Measurements from ENCODE around the gene PAK3. TPM values are rescaled to one million over a fixed set of nuclear protein-coding genes. Genes with fewer than 3 reads are reported as not detected.

PAK3 gene
- total and polyA plus RNA-seq, 2 of the 8 experiments (the other 6 are each of a cell fraction or from before 2014, with no cell fraction given), result 0.80 to 7.2 TPM

GRCh38 chrX:111199505-111199904 is 103.5 kb downstream of the PAK3 start:
- Histone ChIP-seq H3K23me2 (ENCODE audit: low read depth, low read length) (no peaks in the 10 kb centered on the region), H3K56ac (replicated peaks; ENCODE audit: insufficient read length, low read depth, low read length) (no peak overlapping the region), H2BK120ac (replicated peaks; ENCODE audit: low read depth, low read length) (no peak overlapping the region), H2BK15ac (ENCODE audit: low read length) (no peak overlapping the region), H4K91ac (replicated peaks; ENCODE audit: insufficient read length, low read length) (no peak overlapping the region), H3K14ac (ENCODE audit: insufficient read length) (no peak overlapping the region), H4K8ac (ENCODE audit: extremely low read depth, insufficient read depth, low read length) (no peak overlapping the region), H3K4me3 (ENCODE audit: extremely low read depth in 1 of 4, insufficient read depth in 2 of 4, low read depth in 3 of 4, low read length in 4 of 4) (no peak overlapping the region), H2AFZ (ENCODE audit: low read length) (no peak overlapping the region), H3K27ac (ENCODE audit: low read depth, low read length) (no peak overlapping the region), H3K4ac (replicated peaks; ENCODE audit: insufficient read length, low read depth, low read length) (no peak overlapping the region), H3K4me2 (ENCODE audit: insufficient read depth in 1 of 2, low read depth in 2 of 2, low read length in 2 of 2) (no peak overlapping the region), H3K36me3 (ENCODE audit: control insufficient read depth in 2 of 4, insufficient read depth in 4 of 4, low read length in 3 of 4) (no peaks in the 10 kb centered on the region), H2BK5ac (ENCODE audit: low read depth, low read length) (no peak overlapping the region), H3K18ac (ENCODE audit: extremely low read depth, low read length) (no peak overlapping the region), H3K9ac (replicated peaks in 1 of 4; ENCODE audit: extremely low read depth in 1 of 4, low read depth in 3 of 4, low read length in 3 of 4) (no peak overlapping the region), H3K4me1 (replicated peaks in 1 of 4; ENCODE audit: control insufficient read depth in 3 of 4, insufficient read depth in 4 of 4, low read length in 3 of 4) (no peaks in the 10 kb centered on the region; a peak in 1 of 7 replicates), H2BK20ac (ENCODE audit: low read length) (no peak overlapping the region), H3K27me3 (replicated peaks in 1 of 4; ENCODE audit: control insufficient read depth in 3 of 4, extremely low read depth in 1 of 4, insufficient read depth in 3 of 4, low read length in 3 of 4) (no peaks in the 10 kb centered on the region), H2AK5ac (ENCODE audit: low read depth, low read length) (no peak overlapping the region), H4K20me1 (replicated peaks in 1 of 2; ENCODE audit: control insufficient read depth in 1 of 2, insufficient read depth in 2 of 2, low read length in 2 of 2) (no peaks in the 10 kb centered on the region), H3K9me3 (ENCODE audit: insufficient read depth in 2 of 2, low read depth in 1 of 2, low read length in 1 of 2) (no peaks in the 10 kb centered on the region), H3K23ac (ENCODE audit: insufficient read length) (no peak overlapping the region), H3K79me1 (ENCODE audit: low read depth, low read length) (no peaks in the 10 kb centered on the region), H2BK12ac (ENCODE audit: low read depth, low read length) (no peak overlapping the region), H3K79me2 (ENCODE audit: control insufficient read depth in 1 of 2, insufficient read depth in 2 of 2, low read length in 2 of 2) (no peaks in the 10 kb centered on the region), H4K5ac (ENCODE audit: insufficient read length, low read depth, low read length) (no peak overlapping the region)
- no peak for TF ChIP-seq POLR2A (IDR thresholded peaks at IDR 0.05; ENCODE audit: control extremely low read depth in 1 of 2, low read depth in 2 of 2, low read length in 2 of 2)
- no peak for FAIRE-seq
- WGBS, 2 experiments (ENCODE audit: extremely low coverage in 1 of 2, insufficient coverage in 1 of 2, insufficient read length in 1 of 2, insufficient replicate concordance in 2 of 2, low coverage in 1 of 2, low lambda C conversion rate in 2 of 2, missing lambda C conversion rate in 1 of 2), result 95% methylated on average over 2 of the region's 2 CpGs; no CpG with 5 or more reads in 1 of the 2 experiments
- CTCF ChIA-PET (ENCODE audit: partially characterized antibody), result no interaction called here
- no peak for DNase-seq (ENCODE audit: low read depth in 1 of 2, low spot score in 2 of 2)
- POLR2A ChIA-PET (ENCODE audit: partially characterized antibody), result no interaction called here
